C1 segment of cervical spinal cord (tissue), 14 donors: ENCODE results near the gene LAMTOR5.

Experiments used
- DNase-seq, 14 donors: peaks; one replicate each; lab custom pipeline; 2025; lab: John Stamatoyannopoulos, UW

LAMTOR5 gene

GRCh38 chr1:110390096-110390495 is 17.4 kb downstream of the LAMTOR5 start:
- DNase-seq = peak in 1 of 14 donors; percentile 12

DNA sequence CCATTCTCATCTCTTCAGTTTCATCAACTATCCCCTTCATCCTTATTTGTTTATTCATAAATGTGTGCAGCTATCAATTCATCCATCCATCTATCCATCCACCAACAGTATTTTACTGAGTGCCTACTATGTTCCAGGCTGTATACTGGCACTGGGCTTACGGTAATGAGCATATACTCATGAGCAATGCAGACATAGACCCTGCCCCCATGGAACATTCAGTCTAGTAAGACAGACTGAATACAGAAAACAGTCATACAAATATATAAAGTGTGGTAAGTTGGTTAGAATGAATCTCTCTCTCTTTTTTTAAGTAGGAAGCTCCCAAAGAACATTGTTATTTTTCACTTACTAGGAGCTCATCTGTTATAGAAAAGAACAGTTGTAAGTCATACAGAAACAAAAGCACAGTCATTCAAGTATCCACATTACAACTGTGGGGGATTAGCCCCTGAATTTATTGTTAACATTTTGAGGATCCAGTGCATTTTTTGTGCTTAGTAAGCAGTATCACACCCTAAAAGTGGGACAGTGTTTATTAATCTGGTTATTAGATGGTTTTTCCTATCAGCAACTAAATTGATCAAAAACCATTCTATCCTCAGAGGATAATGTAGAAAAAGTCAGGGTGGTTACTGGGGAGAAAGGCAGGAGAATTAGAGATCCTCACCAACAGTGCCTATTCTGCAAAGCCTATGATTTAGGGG is 20.3 kb downstream of the LAMTOR5 start:
- DNase-seq = no peak

DNA sequence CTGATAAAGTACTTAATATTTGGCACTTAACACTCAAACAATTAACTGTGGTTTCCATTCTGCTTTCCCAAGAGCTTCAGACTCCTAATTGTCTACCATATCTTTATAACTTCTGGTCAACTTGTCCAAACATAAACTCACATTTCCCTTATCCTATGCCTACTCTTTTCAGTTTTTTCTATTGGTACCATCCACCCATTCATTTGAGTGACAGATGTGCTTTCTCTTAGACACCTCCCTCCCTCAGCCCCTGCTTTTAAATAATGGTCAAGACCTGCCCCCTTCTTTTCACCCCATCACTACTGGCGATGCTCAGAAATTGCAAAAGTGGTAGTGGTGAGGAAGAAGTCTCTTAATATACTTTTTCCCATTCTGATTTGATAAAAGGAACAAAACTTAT is 22.1 kb downstream of the LAMTOR5 start:
- DNase-seq = no peak

GRCh38 chr1:110384581-110385321 is 22.7 kb downstream of the LAMTOR5 start:
- DNase-seq = no peak

GRCh38 chr1:110383251-110383990 is 24.1 kb downstream of the LAMTOR5 start:
- DNase-seq = no peak

DNA sequence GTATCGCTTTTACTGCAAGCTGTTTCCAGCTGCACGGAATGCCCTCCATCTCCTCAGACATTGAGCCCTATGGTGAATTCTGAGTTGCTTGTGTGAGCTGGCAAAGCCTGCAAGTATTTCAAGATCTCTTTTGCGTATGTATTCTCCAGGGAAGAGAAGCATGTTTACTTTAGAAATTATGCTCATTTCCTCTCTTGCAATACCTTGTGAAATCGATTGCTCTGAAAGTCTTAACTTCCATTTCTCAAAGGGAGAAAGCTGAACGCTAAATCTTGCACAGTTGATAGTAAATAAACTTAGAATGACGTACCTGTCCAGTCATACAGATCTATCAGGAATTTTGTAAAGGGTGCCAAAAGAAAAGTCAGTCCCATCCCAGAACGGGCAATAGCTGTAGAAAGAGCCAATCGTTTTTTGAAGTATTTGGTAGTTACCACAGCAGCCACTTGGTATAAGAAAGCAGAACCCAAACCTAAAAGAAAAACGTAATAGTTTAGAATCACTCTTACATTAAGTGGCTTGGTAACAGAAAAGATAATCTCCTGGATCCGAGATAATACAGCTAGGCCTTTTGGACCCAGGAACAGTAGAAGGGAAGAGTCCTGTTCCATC is 26.7 kb downstream of the LAMTOR5 start:
- DNase-seq = no peak

- no peak for DNase-seq
Observed at GRCh38 chr1:110375490-110375889, 32.0 kb downstream of the LAMTOR5 start.

- DNase-seq = no peak
Observed at GRCh38 chr1:110370827-110371226, 36.7 kb downstream of the LAMTOR5 start.

GRCh38 chr1:110364221-110364620 is 43.3 kb downstream of the LAMTOR5 start:
- no peak for DNase-seq

- no peak for DNase-seq
Observed at GRCh38 chr1:110361856-110362255, 45.6 kb downstream of the LAMTOR5 start.

DNA sequence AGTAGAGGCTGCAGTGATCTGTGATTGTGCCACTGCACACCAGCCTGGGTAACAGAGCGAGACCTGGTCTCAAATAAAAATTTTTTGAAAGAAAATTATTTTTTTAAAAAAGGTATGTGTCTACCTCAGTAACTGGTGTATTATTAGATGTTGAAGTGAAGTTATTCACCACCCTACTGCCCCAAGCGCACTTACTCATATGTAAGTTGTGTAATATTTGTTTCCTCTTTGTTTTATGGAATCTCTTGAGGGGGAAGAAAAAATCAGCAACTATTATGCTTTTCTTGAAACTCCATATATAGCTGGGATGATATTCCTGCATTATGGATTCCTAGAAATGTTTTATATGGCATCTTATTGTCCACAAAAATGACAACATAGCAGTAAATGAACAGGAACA is 47.1 kb downstream of the LAMTOR5 start:
- no peak for DNase-seq

GRCh38 chr1:110356379-110356778 is 51.1 kb downstream of the LAMTOR5 start:
- no peak for DNase-seq

DNA sequence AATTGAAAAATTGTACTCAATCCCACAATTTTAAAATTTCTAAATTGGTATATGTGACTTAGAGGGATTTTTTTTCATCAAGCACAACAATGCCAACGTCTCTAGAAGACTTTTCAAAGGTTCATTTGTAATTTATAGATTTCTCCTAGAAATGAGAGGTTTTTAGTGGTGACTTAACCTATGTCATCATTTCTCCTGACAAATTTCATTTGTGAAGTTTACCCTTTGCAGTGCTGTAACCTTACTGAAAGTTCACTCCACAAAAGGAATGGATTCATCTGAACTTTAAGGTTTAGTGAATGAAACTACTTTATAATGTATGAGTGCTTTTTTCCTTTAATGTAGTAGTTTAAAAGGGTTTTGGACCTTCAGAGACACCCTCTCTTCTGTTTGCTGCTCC is 52.2 kb downstream of the LAMTOR5 start:
- no peak for DNase-seq
